IMR-90 (cell line): ENCODE data around the gene DSCAM.

Experiments used
- SMC3 ChIP-seq: fragments of 150-350 bp; IDR thresholded peaks from 2 replicates; pipeline ENCODE4 v1.6.1; 2016; ENCODE audit warnings: low read depth, mild to moderate bottlenecking, antibody characterized with exemption, low read length, moderate library complexity
- TF ChIP-seq, protein P1 (sequence below): conservative IDR thresholded peaks from 2 replicates; pipeline ENCODE4 v1.5.1; 2012; ENCODE audit warnings: mild to moderate bottlenecking, low read depth, low read length, improper control_type of control experiment
- TF ChIP-seq, protein P2 (sequence below): fragments of 150-350 bp; IDR thresholded peaks from 2 replicates; pipeline ENCODE4 v1.6.1; 2017; ENCODE audit warnings: mild to moderate bottlenecking, antibody characterized with exemption, low read length, low read depth

DNA sequence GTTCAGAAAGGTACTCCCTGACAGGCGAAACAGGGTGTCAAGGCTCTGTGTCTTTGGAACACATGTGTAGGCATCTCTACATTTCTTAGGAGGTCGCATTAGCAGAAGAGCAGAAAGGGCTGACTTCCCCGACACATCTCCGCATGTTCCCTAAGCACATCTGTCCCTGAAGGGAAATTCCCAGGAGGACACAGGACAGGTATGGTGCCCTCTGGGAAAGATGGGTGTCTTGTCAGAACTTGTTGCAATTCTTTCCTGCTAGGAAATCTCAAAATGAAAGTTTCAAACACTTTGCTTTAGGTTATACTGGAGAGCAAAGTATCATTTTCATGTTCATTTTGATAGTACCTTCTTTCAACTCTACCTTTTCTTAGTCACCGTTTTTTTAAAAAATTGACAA, 2.0 kb downstream of the DSCAM start:
- no peak for TF ChIP-seq SMC3
- TF ChIP-seq, protein P1, sequence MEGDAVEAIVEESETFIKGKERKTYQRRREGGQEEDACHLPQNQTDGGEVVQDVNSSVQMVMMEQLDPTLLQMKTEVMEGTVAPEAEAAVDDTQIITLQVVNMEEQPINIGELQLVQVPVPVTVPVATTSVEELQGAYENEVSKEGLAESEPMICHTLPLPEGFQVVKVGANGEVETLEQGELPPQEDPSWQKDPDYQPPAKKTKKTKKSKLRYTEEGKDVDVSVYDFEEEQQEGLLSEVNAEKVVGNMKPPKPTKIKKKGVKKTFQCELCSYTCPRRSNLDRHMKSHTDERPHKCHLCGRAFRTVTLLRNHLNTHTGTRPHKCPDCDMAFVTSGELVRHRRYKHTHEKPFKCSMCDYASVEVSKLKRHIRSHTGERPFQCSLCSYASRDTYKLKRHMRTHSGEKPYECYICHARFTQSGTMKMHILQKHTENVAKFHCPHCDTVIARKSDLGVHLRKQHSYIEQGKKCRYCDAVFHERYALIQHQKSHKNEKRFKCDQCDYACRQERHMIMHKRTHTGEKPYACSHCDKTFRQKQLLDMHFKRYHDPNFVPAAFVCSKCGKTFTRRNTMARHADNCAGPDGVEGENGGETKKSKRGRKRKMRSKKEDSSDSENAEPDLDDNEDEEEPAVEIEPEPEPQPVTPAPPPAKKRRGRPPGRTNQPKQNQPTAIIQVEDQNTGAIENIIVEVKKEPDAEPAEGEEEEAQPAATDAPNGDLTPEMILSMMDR, result no peak
- TF ChIP-seq, protein P2, sequence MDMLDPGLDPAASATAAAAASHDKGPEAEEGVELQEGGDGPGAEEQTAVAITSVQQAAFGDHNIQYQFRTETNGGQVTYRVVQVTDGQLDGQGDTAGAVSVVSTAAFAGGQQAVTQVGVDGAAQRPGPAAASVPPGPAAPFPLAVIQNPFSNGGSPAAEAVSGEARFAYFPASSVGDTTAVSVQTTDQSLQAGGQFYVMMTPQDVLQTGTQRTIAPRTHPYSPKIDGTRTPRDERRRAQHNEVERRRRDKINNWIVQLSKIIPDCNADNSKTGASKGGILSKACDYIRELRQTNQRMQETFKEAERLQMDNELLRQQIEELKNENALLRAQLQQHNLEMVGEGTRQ, result no peak
